GM19193 (cell line): ENCODE measurements around the gene NFATC3.

Experiments used
- POLR2A ChIP-seq: IDR thresholded peaks from 4 replicates; pipeline ENCODE4 v1.6.1; 2011; ENCODE audit not compliant: insufficient read depth, insufficient read length; ENCODE audit errors: extremely low read depth

The NFATC3 gene

GRCh38 chr16:68251832-68252231 lies 166.7 kb downstream of the NFATC3 start:
- no peak for TF ChIP-seq POLR2A

GRCh38 chr16:68252383-68252782 lies 167.2 kb downstream of the NFATC3 start:
- no peak for TF ChIP-seq POLR2A

GRCh38 chr16:68253721-68254120 lies 168.6 kb downstream of the NFATC3 start:
- no peak for TF ChIP-seq POLR2A

- no peak for TF ChIP-seq POLR2A
These were observed 170.5 kb downstream of the NFATC3 start for GRCh38 chr16:68255712-68256111.

GRCh38 chr16:68257251-68257905 lies 172.2 kb downstream of the NFATC3 start:
- peak; percentile 46 for TF ChIP-seq POLR2A

GRCh38 chr16:68257906-68258800 lies 173.0 kb downstream of the NFATC3 start:
- no peak for TF ChIP-seq POLR2A

GRCh38 chr16:68259007-68259825 lies 174.0 kb downstream of the NFATC3 start:
- no peak for TF ChIP-seq POLR2A

- no peak for TF ChIP-seq POLR2A
These were observed 178.5 kb downstream of the NFATC3 start for GRCh38 chr16:68263559-68264127.

- TF ChIP-seq POLR2A, result peak; percentile 61
These were observed 179.2 kb downstream of the NFATC3 start, which contains the start of gene SLC7A6 for GRCh38 chr16:68264128-68265077. Gene SLC7A6 (plus strand): TSS chr16:68264526. CDS start chr16:68274727, 10,201 bp downstream.

- peak; percentile 41 for TF ChIP-seq POLR2A
These were observed 180.1 kb downstream of the NFATC3 start for GRCh38 chr16:68265078-68265920.

- TF ChIP-seq POLR2A, result no peak
These were observed 182.6 kb downstream of the NFATC3 start for GRCh38 chr16:68267612-68268405.

- TF ChIP-seq POLR2A, result no peak
These were observed 184.6 kb downstream of the NFATC3 start for GRCh38 chr16:68269793-68270192.
